Fibroblast of skin of back (primary cell): ENCODE results near the gene UNC13A.

Source experiments
- DNase-seq: peaks from one replicate; pipeline ENCODE4 v3.0.0-alpha.2; 2013

The UNC13A gene

GRCh38 chr19:17659996-17660395 lies 28.2 kb downstream of the UNC13A start:
- no peak for DNase-seq

DNA sequence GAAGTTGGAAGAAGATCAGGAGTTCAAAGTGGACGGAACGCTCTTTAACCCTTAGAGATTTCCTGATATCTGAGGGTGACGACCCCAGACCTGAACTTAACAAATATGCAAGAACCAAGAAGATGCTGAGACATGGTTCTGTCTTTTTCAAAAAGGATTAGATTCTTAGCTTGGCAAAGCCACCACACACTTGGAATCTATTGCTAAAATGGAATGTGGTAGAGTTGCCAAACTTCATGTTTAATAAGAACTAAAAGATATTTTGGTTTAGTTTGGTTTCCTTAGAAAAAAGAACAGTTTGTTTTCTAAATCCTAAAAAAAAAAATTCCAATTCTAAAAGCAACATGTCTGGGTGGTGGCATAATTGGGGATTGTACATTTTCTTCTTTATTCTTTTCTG lies 29.5 kb downstream of the UNC13A start:
- DNase-seq = no peak

GRCh38 chr19:17658240-17658639 lies 29.9 kb downstream of the UNC13A start:
- no peak for DNase-seq

GRCh38 chr19:17656970-17657369 lies 31.2 kb downstream of the UNC13A start:
- DNase-seq = no peak

DNA sequence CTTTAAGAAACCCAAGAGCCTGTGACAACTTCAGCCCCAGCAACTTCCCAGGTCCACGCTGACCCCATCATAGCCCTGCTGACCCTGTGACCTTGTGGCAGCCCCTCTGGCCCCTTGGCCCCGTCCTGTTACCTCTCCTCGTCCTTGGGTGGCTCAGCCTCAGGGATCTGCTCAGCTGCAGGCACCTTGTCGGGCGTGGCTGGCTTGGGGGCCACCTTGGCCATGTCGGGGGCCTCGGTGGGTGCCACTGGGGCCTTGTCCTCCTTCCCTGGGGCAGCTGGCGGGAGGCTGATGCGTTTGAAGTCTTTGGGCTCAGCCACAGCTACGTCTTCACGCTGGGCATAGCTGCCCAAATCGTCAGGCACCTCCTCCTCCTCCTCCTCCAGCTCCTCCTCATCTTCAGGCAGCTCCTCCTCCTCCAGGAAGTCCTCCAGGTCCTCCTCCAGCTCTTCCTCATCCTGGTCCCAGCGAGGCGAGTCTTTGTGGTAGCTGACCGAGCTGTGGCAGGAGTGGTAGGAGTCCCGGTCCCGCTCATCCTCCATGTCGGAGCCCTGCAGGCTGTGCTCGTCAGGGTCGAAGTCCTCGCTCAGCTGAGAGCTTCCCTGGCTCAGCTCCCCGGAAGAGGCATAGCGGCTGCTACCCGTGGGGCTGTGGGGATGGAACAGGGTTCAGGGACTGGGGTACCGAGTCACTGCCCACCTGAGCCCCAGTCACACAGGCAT lies 32.2 kb downstream of the UNC13A start:
- no peak for DNase-seq

DNA sequence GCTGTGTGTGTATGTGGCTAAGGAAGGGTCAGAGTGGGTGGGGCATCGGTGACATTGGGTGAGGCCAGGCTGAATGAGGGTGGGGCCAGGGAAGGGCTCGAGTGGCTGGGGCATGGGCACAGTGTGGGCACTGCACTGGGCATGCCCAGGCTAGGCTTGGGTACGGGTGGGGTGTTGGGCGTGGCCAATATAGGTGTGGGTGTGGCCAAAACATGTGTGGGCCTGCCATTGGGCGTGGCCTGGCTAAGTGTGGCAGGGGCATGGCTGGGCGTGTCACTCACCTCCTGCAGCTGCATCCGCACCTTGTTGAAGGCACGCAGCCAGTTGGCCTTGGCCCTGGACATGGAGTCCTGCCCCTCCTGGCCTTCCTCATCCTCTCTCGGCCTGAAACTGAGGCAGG lies 33.2 kb downstream of the UNC13A start:
- no peak for DNase-seq

GRCh38 chr19:17652627-17653026 lies 35.5 kb downstream of the UNC13A start:
- no peak for DNase-seq

DNA sequence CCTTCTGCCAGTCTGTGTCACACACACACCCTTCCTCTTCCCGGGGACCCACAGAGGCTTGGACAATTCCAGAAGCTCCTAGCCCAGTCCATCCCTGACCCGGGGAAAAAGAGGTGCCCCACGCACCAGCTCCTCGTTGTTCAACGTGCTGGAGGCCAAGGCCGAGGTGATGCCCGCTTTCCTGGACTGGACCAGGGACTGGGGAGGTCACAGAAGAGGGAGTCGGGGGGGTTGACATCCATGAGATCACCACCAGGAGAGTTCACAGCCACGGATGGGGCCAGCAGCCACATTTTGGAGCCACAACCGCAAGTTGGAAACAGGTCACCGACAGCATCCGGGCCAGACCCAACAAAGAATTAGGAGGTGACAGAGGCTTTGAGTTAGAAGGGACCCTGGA lies 39.4 kb downstream of the UNC13A start:
- no peak for DNase-seq

DNA sequence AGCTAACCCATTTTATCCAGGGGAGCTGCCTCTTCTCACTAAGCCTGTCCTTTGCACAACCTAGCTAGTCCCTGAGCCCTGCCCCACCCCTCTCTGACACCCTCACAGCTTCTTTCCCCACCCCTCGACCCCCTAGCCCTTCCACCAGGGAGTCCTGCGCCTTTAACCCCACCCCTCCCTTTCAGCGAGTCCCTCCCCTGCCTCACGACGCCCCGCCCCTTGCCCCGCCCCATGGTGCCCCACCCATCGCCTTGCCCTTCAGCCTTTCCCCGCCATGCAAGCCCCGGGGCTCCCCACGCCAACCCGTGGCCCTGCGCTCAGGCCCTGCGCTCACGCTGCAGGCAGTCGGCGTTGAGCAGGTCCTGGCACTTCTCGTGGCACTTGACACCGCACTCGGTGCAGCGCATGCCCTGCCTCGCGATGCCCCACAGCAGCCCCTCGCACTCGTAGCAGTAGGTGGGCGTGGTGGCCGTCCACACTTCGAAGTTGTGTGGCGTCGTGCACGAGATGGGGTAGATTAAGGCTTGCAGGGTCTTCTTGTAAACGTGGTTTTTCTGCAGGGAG lies 40.0 kb downstream of the UNC13A start:
- no peak for DNase-seq

DNA sequence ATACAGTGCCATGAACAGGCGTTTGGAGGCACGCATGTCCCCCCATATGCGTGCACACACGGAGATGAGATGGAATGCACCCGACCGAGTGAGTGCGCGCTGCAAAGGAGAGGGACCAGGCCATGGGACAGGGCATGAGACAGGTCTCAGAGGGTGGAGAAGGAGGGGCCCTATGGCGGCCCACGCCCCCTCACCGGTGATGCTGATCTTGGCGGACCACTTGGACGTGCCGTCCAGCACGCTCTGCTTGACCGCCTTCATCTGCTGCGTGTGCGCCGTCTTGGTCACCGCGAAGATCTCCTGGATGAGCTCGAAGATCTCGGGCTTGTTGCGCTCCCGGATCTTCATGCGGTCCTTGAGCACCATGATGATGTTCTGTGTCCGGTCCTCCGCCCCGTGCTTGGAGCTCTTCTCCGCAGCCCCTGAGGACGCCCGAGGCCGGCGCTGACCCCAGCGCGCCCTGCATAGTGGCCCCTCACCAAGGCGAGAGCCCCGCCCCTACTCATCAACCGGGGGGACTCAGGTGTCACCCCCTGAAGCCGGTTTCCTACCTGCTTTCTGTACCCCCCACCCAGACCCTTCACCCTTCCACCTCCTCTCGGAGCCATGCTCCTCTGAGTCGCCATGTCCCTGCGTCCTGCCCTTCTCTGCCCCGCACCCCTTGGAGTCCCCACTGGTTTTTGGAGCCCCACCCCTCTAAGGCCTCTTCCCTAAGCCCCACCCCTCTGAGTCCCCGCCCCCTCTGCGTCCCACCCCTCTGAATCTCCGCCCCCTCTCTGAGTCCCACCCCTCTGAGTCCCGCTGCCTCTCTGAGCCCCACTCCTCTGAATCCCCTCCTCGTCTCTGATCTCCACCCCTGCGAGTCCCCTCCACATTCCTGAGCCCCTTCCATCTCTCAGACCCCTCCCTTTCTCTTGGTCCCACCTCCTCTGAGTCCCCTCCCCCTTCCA lies 40.8 kb downstream of the UNC13A start:
- no peak for DNase-seq

DNA sequence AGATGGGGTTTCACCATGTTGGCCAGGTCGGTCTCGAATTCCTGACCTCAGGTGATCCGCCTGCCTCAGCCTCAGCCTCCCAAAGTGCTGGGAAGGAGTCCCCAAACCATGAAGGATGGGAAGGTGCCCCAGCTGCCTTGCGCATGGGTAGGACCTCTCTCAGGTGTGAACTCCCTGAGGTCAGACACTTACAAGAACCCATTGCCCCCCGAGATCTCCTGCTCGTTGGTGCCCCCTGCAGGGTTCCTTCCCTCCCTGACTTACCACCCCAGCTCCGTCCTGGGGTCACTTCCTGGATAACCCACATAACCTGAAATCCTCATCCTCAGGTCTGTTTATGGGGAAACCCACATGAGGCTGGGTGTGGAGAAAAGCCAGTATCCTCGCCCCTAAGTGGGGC lies 41.7 kb downstream of the UNC13A start:
- DNase-seq = no peak

DNA sequence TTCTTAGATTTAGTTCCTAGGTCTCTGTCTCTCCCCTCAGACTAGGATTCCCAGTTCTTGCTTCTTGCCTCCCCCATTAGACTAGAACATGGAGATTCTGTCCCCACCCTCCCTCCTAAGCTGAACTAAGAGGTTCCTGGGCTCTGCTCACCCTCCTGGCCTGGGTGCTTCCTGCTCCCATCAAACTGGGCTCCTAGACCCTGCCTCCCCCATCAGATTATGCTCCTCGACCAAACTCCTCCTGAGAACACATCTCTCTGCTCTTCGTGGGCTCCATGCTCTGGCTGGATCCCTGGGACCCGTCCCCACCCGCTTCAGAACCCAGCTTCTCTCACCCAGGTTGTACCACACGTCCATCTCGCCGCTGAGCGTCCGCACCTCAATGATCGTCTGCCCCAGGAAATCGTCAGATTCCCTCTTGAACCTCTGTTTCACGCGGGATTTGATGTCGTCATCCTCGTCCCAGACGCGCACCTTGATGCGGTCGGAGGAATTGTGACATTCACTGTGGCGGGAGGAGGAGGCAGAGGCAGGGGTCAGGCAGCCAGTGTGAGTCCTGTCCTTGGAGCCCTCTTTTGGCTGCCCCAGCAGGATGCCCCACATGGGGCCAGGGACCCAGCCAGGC lies 42.7 kb downstream of the UNC13A start:
- no peak for DNase-seq

GRCh38 chr19:17642656-17643055 lies 45.5 kb downstream of the UNC13A start:
- no peak for DNase-seq

- no peak for DNase-seq
Measured at GRCh38 chr19:17641846-17642245, 46.3 kb downstream of the UNC13A start.

- no peak for DNase-seq
Measured at GRCh38 chr19:17641181-17641580, 47.0 kb downstream of the UNC13A start.

- DNase-seq = no peak
Measured at GRCh38 chr19:17633700-17634099, 54.5 kb downstream of the UNC13A start.

- no peak for DNase-seq
Measured at GRCh38 chr19:17632577-17632976, 55.6 kb downstream of the UNC13A start.

DNA sequence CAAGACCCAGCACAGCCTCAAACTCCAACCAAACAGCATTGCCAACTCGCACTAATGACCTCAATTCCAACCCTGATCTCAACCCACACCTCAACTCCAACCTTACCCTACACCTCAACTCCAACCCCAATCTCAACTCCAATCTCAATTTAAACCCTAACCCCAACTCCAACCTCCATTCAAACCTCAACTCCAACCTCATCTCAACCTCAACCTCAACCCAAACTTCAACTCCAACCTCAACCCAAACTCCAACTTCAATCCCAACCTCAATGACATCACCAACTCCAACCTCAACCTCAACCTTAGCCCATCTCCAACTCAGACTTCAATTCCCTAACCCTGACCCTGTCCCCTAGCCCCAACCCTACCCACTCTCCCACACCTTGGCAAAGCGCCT lies 58.4 kb downstream of the UNC13A start:
- no peak for DNase-seq

GRCh38 chr19:17627921-17628320 lies 60.2 kb downstream of the UNC13A start:
- no peak for DNase-seq

DNA sequence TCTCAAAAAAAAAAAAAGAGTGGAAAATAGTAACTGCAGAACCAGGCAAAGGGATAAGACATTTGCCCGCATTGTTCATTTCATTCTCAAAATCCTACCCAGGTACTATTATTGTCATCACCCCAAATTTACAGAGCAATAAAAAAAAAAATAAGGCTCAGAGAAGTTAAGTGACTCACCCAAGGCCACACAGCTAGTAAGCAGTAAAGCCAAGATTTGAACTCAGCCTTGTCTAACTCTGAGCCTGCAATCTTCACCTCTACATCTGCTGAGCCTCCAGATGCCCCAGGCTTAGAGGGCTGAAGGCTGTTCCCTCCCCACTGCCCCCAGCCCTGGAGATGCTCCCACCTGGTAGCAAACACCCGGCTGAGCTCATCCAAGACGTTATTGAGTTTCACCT lies 61.0 kb downstream of the UNC13A start:
- no peak for DNase-seq

DNA sequence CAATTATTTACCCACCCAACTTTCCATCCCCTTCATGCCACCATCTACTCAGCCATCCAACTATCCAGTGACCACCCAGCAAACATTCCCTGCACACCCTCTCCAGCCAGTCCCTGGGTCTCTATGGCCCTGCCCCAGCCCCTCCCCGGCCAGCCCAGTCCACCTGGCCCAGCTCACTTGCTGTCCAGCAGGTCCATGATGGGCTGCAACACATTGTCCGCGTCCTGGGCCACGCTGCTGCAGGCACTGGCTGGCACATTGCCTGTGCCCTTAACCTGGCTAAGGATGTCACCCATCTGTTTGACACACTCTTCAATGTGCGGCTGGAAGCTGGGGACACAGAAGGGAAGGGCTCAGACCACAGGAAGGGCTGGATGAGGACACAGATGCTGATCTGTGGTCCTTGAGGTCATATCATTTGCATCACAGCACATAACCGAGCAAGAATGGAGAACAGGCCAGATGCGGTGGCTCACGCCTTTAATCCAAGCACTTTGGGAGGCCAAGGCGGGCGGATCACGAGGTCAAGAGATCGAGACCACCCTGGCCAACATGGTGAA lies 61.6 kb downstream of the UNC13A start:
- no peak for DNase-seq

DNA sequence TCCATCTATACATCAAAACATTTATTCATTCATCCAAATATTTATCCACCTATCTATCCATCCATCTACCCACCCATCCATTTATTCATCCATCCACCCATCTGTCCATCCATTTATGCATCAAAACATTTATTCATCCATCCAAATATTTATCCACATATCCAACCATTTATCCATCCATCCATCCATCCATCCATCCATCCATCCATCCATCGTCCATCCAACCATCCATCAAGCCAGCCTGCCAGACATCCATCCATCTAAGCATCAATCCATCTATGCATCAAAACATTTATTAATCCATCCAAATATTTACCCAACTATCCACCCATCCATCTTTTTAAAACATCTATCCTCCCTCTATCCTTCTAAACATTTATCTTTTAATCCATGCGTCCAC lies 62.2 kb downstream of the UNC13A start:
- DNase-seq = no peak

DNA sequence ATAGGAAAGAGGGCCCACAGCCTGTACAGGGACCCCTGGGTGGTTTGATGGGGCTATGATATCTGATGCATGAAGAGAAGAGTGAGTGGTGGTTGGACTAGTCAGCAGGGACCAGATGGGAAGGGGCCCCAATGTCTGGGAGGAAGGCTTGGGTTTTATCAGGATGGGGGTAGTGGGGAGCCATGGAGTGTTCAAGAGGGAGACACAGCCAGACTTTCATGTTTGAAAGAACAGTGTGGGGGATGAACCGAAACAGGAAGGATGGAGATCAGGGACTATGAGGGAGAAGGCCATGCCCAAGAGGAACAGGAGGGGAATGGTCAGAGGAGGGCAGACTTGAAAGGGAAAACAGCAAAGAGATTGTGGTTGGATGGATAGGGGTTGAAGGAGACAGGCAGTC lies 63.1 kb downstream of the UNC13A start:
- DNase-seq = no peak
